COLO829 (cell line): ENCODE data around the gene SMYD3.
"Not testable (repeated sequence)": the region's sequence is repeated elsewhere in the genome, so short reads cannot be mapped to it uniquely, and the experiment has no call there.

ENCODE experiments used
- DNase-seq: peaks from one replicate; pipeline ENCODE4 v3.0.0; 2012; ENCODE audit warnings: low spot score

Gene SMYD3

DNA sequence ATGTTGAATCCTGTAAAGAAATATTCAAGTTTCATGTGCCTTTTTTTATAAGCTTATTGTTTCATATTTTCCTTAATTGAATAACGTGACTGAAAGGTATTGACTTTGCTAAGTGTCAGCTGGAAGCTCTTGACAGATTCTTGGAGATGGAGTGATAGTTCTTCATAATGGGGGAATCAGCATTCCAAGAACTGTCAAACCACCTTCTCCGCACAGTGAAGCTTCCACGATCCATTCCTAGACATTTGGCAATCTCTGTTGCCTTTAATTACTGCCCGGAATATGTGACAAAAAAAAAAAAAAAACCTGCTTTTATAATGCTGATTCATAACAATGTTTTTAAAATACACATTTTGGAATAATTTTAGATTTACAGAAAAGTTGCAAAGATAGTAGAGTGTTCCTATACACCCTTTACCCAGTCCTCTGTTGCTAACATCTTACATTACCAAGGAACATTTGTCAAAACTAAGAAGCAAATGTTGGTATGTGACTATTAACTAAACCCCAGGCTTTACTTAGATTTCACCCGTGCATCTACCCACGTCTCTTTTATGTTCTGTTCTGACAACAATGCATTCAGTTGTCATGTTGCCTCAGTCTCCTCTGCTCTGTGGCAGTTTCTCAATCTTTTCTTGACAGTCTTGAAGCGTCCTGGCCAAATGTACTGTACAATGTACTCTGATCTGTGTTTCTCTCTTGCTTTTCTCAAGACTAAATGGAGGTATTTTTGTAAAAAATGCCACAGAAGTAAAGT is 674.1 kb downstream of the SMYD3 start:
- DNase-seq = no peak

DNA sequence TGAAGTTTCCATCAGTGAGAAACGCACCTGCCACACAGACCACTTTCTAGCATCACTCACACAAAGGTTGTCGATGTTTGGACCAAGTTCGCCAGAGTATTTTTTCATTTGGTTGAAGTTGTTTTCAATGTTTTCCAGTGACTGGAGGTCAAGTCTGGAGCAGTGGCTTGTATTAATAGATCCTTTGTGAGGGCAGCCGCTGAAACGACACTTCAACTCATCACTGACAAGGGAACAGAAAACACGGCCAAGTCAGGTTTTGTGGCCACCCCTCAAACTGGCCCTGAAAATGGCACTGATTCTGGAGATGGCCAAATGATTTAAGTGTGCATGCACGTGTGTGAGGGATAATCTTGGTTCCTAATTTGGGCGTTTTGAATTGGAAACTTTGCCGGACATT is 675.6 kb downstream of the SMYD3 start:
- DNase-seq = no peak

- no peak for DNase-seq
Measured at GRCh38 chr1:245829826-245830225, 677.3 kb downstream of the SMYD3 start.

DNA sequence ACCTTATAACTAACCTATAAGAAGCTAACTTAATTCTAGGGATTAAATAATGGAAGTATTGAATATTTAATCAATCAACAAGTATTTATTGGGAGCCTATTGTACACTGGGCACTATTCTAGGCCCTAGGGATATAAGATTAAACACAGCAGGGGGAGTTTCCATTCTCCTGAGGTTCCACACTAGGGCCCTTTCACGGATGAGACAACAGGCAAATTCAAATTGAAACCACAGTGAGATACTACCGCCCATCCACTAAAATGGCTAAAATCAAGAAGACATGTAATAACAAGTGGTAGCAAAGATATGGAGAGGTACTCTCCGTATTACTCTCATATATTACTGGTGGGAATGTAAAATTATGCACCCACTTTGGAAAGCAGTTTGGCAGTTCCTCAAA is 677.9 kb downstream of the SMYD3 start:
- no peak for DNase-seq

DNA sequence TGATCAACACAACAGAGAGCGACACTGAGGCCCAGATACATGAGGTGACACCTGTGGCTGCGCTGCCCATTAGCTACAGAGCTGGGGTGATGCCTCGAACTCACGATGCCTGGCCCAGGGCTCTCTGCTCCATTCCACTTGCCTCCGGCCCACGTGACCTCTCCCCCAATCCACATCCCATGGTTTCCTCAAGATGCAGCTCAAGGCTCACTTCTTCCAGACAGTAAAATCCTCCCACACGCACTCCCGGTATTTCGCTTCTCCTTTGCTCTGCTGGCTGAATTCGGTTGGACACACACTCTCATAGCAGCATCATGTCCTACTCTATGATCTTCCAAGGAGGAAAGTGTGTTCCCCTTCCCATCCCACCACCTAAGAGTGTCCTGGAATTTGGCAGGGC is 679.8 kb downstream of the SMYD3 start:
- DNase-seq = no peak

DNA sequence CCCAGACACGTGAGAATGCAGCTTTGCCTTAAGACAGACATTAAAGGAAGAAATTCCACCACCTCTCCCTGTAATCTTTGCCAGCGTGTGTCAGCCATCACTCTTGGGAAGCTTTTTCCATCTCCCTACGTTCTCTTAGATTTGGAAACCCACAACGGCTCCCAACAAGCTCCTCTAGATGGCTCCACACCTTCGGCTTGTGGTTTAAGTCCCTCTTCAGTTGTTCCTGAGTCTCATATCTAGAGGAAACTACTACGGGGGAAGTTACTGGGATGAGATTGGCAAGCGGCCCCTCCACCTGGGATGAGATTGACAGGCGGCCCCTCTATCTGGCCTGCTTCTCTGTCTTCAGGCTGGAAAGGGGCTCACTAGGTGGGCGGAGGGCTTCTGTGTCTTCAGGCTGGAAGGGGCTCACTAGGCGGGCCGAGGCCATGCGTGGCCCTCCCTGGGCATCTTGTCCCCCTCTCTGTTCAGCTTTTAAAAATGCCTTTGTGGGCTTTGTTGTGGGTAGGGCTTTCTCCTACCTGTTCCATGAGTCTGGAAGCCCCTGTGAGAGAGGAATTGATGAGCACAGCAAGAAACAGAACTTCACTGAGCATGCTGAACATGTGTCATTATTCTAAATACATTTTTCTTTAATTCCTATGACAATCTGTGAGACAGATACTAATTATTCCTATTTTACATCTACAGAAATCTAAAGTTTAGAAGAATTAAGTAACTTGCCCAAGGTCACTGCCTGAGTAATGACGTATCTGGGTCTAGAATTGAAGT is 681.8 kb downstream of the SMYD3 start:
- no peak for DNase-seq

GRCh38 chr1:245823408-245824147 is 683.5 kb downstream of the SMYD3 start:
- DNase-seq = no peak

DNA sequence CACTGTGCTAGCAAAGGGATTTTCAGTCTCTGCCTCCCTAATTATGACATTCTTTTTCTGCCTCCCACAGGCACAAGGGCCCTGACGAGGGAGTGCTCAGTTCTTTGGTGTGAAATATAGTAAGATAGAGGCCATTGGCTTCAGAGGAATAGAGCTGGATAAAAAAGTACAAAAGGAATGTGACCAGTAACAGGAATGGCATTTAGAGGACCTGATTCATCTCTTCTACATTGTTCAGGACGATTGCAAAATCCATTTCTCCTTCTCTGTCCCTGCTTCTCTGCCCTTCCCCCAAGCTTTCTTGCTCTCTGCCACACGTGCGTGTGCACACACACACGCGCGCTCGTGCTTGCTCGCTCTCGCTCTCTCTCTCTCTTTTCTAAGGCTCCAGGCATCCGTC is 684.1 kb downstream of the SMYD3 start:
- no peak for DNase-seq

DNA sequence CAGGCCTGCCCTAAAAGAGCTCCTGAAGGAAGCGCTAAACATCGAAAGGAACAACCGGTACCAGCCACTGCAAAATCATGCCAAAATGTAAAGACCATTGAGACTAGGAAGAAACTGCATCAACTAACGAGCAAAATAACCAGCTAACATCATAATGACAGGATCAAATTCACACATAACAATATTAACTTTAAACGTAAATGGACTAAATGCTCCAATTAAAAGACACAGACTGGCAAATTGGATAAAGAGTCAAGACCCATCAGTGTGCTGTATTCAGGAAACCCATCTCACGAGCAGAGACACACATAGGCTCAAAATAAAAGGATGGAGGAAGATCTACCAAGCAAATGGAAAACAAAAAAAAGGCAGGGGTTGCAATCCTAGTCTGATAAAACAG is 688.7 kb downstream of the SMYD3 start:
- DNase-seq = not testable (repeated sequence)

DNA sequence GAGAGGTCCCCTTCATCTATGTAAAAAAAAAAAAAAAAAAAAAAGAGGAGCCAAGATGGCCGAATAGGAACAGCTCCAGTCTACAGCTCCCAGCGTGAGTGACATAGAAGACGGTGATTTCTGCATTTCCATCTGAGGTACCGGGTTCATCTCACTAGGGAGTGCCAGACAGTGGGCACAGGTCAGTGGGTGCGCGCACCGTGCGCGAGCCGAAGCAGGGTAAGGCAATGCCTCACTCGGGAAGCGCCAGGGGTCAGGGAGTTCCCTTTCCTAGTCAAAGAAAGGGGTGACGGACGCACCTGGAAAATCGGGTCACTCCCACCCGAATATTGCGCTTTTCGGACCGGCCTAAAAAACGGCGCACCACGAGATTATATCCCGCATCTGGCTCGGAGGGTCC is 690.6 kb downstream of the SMYD3 start:
- DNase-seq = not testable (repeated sequence)

DNA sequence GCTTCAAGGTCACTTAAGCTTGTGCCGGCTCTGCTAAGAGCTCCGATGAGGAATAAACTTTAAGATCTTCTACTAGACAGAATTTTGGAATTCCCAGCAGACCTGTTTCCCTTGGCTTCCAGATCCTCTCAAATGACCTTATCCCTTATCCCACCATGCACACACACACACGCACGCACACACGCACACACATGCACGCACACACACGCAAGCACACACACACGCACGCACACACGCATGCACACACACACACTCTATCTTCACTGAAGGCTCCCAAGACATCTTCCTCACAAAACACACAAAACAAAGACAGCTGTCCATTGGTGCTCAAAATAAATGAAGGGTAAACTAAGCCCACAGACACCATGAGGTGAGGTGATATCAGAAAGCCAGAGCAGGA is 692.4 kb downstream of the SMYD3 start:
- DNase-seq = no peak

DNA sequence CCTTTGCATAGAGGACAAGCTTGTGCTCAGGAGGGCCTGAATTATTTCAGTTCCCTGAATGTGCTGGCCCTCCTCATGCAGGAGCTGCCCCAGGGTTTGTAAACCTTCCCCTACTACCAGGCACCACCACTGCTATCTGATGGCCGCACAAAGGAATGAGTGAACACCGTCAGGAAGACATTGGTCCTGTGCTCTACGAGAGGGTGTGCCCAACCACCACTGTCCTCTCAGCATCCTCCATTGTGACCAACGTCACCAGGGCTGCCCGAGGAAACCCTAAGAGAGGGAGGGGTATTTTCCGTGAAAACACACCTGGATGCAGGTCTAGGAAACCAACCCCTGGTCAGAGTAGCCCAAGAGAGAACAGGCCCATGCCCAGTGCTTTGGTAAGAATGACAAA is 694.8 kb downstream of the SMYD3 start:
- DNase-seq = no peak

GRCh38 chr1:245810789-245811337 is 696.2 kb downstream of the SMYD3 start:
- no peak for DNase-seq

GRCh38 chr1:245810181-245810769 is 696.8 kb downstream of the SMYD3 start:
- no peak for DNase-seq

DNA sequence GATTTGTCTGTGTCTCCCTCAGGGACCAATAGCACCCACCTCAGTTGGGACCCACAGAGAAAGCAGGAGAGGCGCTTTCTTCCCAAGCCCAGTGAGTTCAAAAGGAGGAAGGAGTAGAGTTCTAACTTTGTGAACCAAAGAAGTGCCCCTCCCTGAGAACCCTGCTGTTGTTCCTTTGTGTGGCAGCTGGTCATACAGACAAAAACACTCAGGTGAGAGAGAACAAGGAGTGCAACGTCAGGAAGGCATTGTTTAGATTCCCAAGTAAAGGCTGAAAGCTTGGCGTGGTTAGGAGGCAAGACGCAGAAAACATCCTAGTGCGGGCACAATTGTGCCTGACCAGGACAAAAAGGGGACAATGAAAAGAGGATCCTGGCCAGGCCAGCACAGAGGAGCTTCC is 697.7 kb downstream of the SMYD3 start:
- DNase-seq = no peak

GRCh38 chr1:245807954-245808719 is 698.9 kb downstream of the SMYD3 start:
- DNase-seq = no peak

DNA sequence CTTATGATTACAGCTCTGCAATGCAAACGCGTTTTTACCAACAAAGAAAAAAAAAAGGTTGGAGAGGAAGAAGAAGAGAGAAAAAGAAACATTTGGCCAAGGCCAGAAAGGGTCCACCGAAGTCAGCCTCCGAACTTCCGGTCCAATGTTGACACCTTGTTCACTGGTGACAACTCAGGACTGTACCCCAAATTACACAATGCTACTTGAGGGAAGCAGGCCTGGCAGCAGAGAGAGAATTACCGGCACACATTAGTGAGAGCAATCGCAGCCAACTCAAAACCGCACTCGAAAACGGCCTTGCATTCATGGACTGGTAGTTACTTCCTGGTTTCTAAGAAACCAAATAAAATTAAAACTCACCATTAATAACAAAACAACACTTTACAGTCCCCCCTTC is 699.8 kb downstream of the SMYD3 start:
- DNase-seq = no peak

DNA sequence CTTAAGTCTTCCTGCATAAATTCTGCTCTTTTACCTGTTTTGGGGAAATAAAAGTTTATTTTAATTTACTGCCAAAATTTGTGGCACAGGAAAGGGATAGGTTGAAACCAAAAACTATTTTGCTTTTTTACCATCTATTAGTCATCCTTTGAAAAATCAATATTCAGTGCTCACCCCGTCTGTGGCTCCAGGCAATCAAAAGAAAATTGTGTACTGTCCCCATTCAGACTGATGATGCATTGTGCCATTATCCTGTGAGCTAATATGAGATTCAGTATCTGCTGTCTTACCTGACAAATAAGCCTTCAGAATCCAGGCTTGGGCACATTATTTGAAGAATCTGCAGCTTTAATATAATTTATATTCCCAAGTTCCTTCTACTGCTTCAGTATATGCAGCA is 701.5 kb downstream of the SMYD3 start:
- no peak for DNase-seq

DNA sequence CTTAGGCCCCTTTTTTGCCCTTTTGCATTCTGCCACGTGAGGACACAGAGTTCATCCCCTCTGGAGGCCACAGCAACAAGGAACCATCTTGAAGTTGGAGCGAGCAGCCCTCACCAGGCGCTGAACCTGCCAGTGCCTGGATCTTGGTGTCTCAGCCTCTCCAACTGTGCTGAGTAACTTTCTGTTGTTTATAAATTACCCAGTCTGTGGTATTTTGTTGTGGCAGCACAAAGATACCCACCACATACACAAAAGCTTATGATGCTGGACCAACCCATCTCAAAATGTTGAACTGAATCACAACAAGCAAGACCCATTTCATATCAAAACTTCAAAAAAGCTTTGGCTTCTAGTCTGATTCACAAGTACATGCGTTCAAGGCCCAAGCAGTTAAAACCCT is 702.4 kb downstream of the SMYD3 start:
- DNase-seq = no peak

DNA sequence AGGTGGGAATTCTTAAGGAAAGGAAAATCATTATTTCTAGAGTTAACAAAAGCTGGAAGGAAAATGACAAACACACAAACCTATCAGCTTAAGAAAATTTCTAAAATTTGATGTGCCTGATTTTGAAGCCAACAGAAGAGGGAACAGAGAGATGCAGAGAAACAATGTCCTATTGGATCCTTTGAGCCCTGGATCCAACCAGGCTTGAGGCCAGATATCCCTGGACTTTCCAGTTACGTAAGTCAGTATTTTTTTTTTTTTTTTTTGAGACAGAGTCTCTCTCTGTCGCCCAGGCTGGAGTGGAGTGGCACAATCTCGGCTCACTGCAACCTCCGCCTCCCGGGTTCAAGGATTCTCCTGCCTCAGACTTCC is 703.4 kb downstream of the SMYD3 start:
- DNase-seq = no peak

- no peak for DNase-seq
Measured at GRCh38 chr1:245802941-245803665, 704.0 kb downstream of the SMYD3 start.
